ENCODE results near the gene NAP1L1.

- TF ChIP-seq CTCF (IDR thresholded peaks at IDR 0.05) (no peak), EP300 (IDR thresholded peaks at IDR 0.05) (no peak), POLR2AphosphoS5 (IDR thresholded peaks at IDR 0.05) (no peak)
These were observed 55.8 kb downstream of the NAP1L1 start for GRCh38 chr12:76028571-76029277.
